Measurements from ENCODE around the gene PSTK.

The PSTK gene

GRCh38 chr10:122992031-122992585 lies 11.9 kb downstream of the PSTK start:
- no peak for DNase-seq (ENCODE audit: low read depth in 2 of 2, low spot score in 1 of 2)

GRCh38 chr10:122993797-122994336 lies 13.7 kb downstream of the PSTK start:
- DNase-seq (ENCODE audit: low read depth in 2 of 2, low spot score in 1 of 2), result no peak

- DNase-seq (ENCODE audit: low read depth in 2 of 2, low spot score in 1 of 2), result no peak
Observed at GRCh38 chr10:122995936-122996335, 15.7 kb downstream of the PSTK start.

- no peak for DNase-seq (ENCODE audit: low read depth in 2 of 2, low spot score in 1 of 2)
Observed at GRCh38 chr10:122997864-122998263, 17.7 kb downstream of the PSTK start.

GRCh38 chr10:122998360-122998917 lies 18.2 kb downstream of the PSTK start:
- no peak for DNase-seq (ENCODE audit: low read depth in 2 of 2, low spot score in 1 of 2)

GRCh38 chr10:122998934-122999333 lies 18.7 kb downstream of the PSTK start:
- no peak for DNase-seq (ENCODE audit: low read depth in 2 of 2, low spot score in 1 of 2)

GRCh38 chr10:122999347-122999746 lies 19.1 kb downstream of the PSTK start:
- DNase-seq (ENCODE audit: low read depth in 2 of 2, low spot score in 1 of 2), result no peak

GRCh38 chr10:123000155-123000554 lies 20.0 kb downstream of the PSTK start:
- no peak for DNase-seq (ENCODE audit: low read depth in 2 of 2, low spot score in 1 of 2)

GRCh38 chr10:123001370-123001769 lies 21.2 kb downstream of the PSTK start:
- no peak for DNase-seq (ENCODE audit: low read depth in 2 of 2, low spot score in 1 of 2)

- DNase-seq (ENCODE audit: low read depth in 2 of 2, low spot score in 1 of 2), result no peak
Observed at GRCh38 chr10:123004298-123004697, 24.1 kb downstream of the PSTK start.

GRCh38 chr10:123007558-123008354 lies 27.6 kb downstream of the PSTK start:
- peak; percentile 7 to 15 for DNase-seq (ENCODE audit: low read depth in 2 of 2, low spot score in 1 of 2)

GRCh38 chr10:123008355-123009104 lies 28.3 kb downstream of the PSTK start, which contains the start of the genes ACADSB and IKZF5:
Gene ACADSB (plus strand): TSS chr10:123009006. CDS start chr10:123009030, 24 bp downstream.
Gene IKZF5 (minus strand): TSS chr10:123008795. CDS start chr10:122998625, 10,170 bp downstream.
- peak; percentile 90 to 91 for DNase-seq (ENCODE audit: low read depth in 2 of 2, low spot score in 1 of 2)

- no peak for DNase-seq (ENCODE audit: low read depth in 2 of 2, low spot score in 1 of 2)
Observed at GRCh38 chr10:123009105-123009820, 29.1 kb downstream of the PSTK start.

GRCh38 chr10:123011987-123012386 lies 31.8 kb downstream of the PSTK start:
- DNase-seq (ENCODE audit: low read depth in 2 of 2, low spot score in 1 of 2), result no peak

- DNase-seq (ENCODE audit: low read depth in 2 of 2, low spot score in 1 of 2), result no peak
Observed at GRCh38 chr10:123013456-123014419, 33.5 kb downstream of the PSTK start.

- no peak for DNase-seq (ENCODE audit: low read depth in 2 of 2, low spot score in 1 of 2)
Observed at GRCh38 chr10:123014772-123015171, 34.6 kb downstream of the PSTK start.

GRCh38 chr10:123016228-123016627 lies 36.0 kb downstream of the PSTK start:
- no peak for DNase-seq (ENCODE audit: low read depth in 2 of 2, low spot score in 1 of 2)

- DNase-seq (ENCODE audit: low read depth in 2 of 2, low spot score in 1 of 2), result no peak
Observed at GRCh38 chr10:123017421-123018165, 37.4 kb downstream of the PSTK start.

- no peak for DNase-seq (ENCODE audit: low read depth in 2 of 2, low spot score in 1 of 2)
Observed at GRCh38 chr10:123018531-123018930, 38.3 kb downstream of the PSTK start.

All from stimulated activated CD8-positive, alpha-beta memory T cell treated with anti-CD3 and anti-CD28 coated beads, Interleukin-4, amount 100 ng/mL, for 1 hour (primary cell).